ENCODE results near the gene ARSA. TPM values are rescaled to one million over a fixed set of nuclear protein-coding genes. Genes with fewer than 3 reads are reported as not detected.
A peak's percentile ranks its signal among the peaks of the same experiment; 100 is the strongest.

The ARSA gene
- total and polyA plus RNA-seq, 2 experiments from 2014 or later = 8.1 to 8.2 TPM

GRCh38 chr22:50621948-50622722, 5.8 kb downstream of the ARSA start:
- no peak overlapping the region for H3K27ac ChIP-seq (ENCODE audit: low read depth)
- peaks cover 22% of the 10 kb centered on the region for H3K4me1 Mint-ChIP-seq
- ATAC-seq (peak; percentile 8; the same call in 1 of the 3 replicates), DNase-seq (ENCODE audit: low spot score) (no peak)
- H3K36me3 Mint-ChIP-seq (ENCODE audit: low read depth) = no peaks in the 10 kb centered on the region
- no peak overlapping the region for H3K4me2 ChIP-seq
- no peaks in the 10 kb centered on the region for H3K9me2 ChIP-seq (ENCODE audit: insufficient read depth)
- H3K9me3 Mint-ChIP-seq = no peaks in the 10 kb centered on the region
- TF ChIP-seq CTCF (conservative IDR thresholded peaks at IDR 0.05; ENCODE audit: low read depth in 2 of 2) (peak; percentile 52 to 64), EZH2 (IDR thresholded peaks at IDR 0.05; ENCODE audit: low read depth, unreplicated experiment) (no peak)
- peaks cover 5% of the 10 kb centered on the region for H3K4me1 ChIP-seq (ENCODE audit: insufficient read depth)
- H3K4me3 ChIP-seq = no peak overlapping the region
- H3F3A ChIP-seq (replicated peaks; ENCODE audit: low read depth) = 0 out of 2 replicates have a peak, but pooled peaks cover 5% of the 10 kb centered on the region
- no peaks in the 10 kb centered on the region for H4K20me1 ChIP-seq (replicated peaks; ENCODE audit: insufficient read depth)
- peaks cover 14% of the 10 kb centered on the region for H3K27me3 Mint-ChIP-seq (ENCODE audit: insufficient read depth, low read depth, poor library complexity)
- no peaks in the 10 kb centered on the region for H3K36me3 ChIP-seq (ENCODE audit: insufficient read depth)
- peak overlapping the region; percentile 46; the same call in 2 of the 3 replicates for H3K4me3 Mint-ChIP-seq
- H2AFZ ChIP-seq = no peak overlapping the region
- peaks cover 9% of the 10 kb centered on the region; the same call in 1 of the 2 replicates for H3K27me3 ChIP-seq (ENCODE audit: insufficient read depth)
- H3K79me2 ChIP-seq (replicated peaks; ENCODE audit: insufficient read depth) = no peaks in the 10 kb centered on the region
- no peak overlapping the region for H3K27ac Mint-ChIP-seq

GRCh38 chr22:50621356-50621880, 6.5 kb downstream of the ARSA start:
- no peaks in the 10 kb centered on the region for H3K79me2 ChIP-seq (replicated peaks; ENCODE audit: insufficient read depth)
- H3K4me1 ChIP-seq (ENCODE audit: insufficient read depth) = peaks cover 4% of the 10 kb centered on the region; the same call in 1 of the 2 replicates
- ATAC-seq = no peak
- no peak overlapping the region for H3K4me2 ChIP-seq
- H3K27ac ChIP-seq (ENCODE audit: low read depth) = no peak overlapping the region
- H2AFZ ChIP-seq = no peak overlapping the region
- no peaks in the 10 kb centered on the region for H3K9me2 ChIP-seq (ENCODE audit: insufficient read depth)
- Mint-ChIP-seq H3K36me3 (ENCODE audit: low read depth) (no peaks in the 10 kb centered on the region), H3K9me3 (no peaks in the 10 kb centered on the region), H3K27ac (no peak overlapping the region), H3K4me1 (peaks cover 22% of the 10 kb centered on the region), H3K27me3 (ENCODE audit: insufficient read depth, low read depth, poor library complexity) (peaks cover 14% of the 10 kb centered on the region), H3K4me3 (peak overlapping the region; percentile 46; the same call in 1 of the 3 replicates)
- H3F3A ChIP-seq (replicated peaks; ENCODE audit: low read depth) = 0 out of 2 replicates have a peak, but pooled peaks cover 5% of the 10 kb centered on the region
- H4K20me1 ChIP-seq (replicated peaks; ENCODE audit: insufficient read depth) = no peaks in the 10 kb centered on the region
- H3K27me3 ChIP-seq (ENCODE audit: insufficient read depth) = peaks cover 9% of the 10 kb centered on the region; the same call in 1 of the 2 replicates
- no peaks in the 10 kb centered on the region for H3K36me3 ChIP-seq (ENCODE audit: insufficient read depth)
- no peak for DNase-seq (ENCODE audit: low spot score)
- H3K4me3 ChIP-seq = no peak overlapping the region
- TF ChIP-seq ZNF331 (CRISPR knock-in tag; IDR thresholded peaks at IDR 0.05; ENCODE audit: low read depth) (no peak), ZNF462 (CRISPR knock-in tag; IDR thresholded peaks at IDR 0.05) (no peak), CTCF (conservative IDR thresholded peaks at IDR 0.05; ENCODE audit: low read depth in 2 of 2) (no peak), CREB1 (CRISPR knock-in tag; IDR thresholded peaks at IDR 0.05; ENCODE audit: low read depth) (no peak), ETS1 (IDR thresholded peaks at IDR 0.05) (no peak), JUNB (IDR thresholded peaks at IDR 0.05; ENCODE audit: unreplicated experiment) (no peak), STAT1 (IDR thresholded peaks at IDR 0.05; ENCODE audit: unreplicated experiment) (no peak)

Data from GM23338 (cell line).